KOPT-K1 (cell line): ENCODE measurements around the gene CTXN1.
A peak's percentile ranks its signal among the peaks of the same experiment; 100 is the strongest.
"Not testable (repeated sequence)": the region's sequence is repeated elsewhere in the genome, so short reads cannot be mapped to it uniquely, and the experiment has no call there.

Experiments used
- H3K27ac ChIP-seq: fragments of 200-600 bp; sonication (generic); 2 replicates; pipeline ENCODE4 v1.5.1; 2016; ENCODE audit warnings: antibody characterized with exemption, mild to moderate bottlenecking, low read depth, low read length; ENCODE audit not compliant: poor library complexity, severe bottlenecking
- H3K36me3 ChIP-seq: fragments of 200-600 bp; sonication (generic); 2 replicates; pipeline ENCODE4 v1.5.1; 2017; ENCODE audit warnings: antibody characterized with exemption, mild to moderate bottlenecking, low read length, moderate library complexity; ENCODE audit not compliant: insufficient read depth
- H3K9me3 ChIP-seq: fragments of 200-600 bp; sonication (generic); 2 replicates; pipeline ENCODE4 v1.5.1; 2017; ENCODE audit warnings: antibody characterized with exemption, low read length, mild to moderate bottlenecking; ENCODE audit not compliant: insufficient read depth, poor library complexity, severe bottlenecking

The CTXN1 gene

GRCh38 chr19:7923295-7924191 is 2.4 kb downstream of the CTXN1 start:
- H3K27ac ChIP-seq, result no peak overlapping the region
- peaks cover 22% of the 10 kb centered on the region; the same call in 1 of the 2 replicates for H3K36me3 ChIP-seq
- H3K9me3 ChIP-seq, result no peaks in the 10 kb centered on the region

- Histone ChIP-seq H3K27ac (no peak overlapping the region), H3K36me3 (peaks cover 22% of the 10 kb centered on the region; the same call in 1 of the 2 replicates), H3K9me3 (no peaks in the 10 kb centered on the region)
Measured at GRCh38 chr19:7922836-7923195, 3.1 kb downstream of the CTXN1 start.

GRCh38 chr19:7921967-7922835 is 3.7 kb downstream of the CTXN1 start:
- Histone ChIP-seq H3K36me3 (peaks cover 18% of the 10 kb centered on the region; the same call in 1 of the 2 replicates), H3K27ac (no peak overlapping the region), H3K9me3 (no peaks in the 10 kb centered on the region)

- Histone ChIP-seq H3K9me3 (no peaks in the 10 kb centered on the region), H3K36me3 (peaks cover 18% of the 10 kb centered on the region; the same call in 1 of the 2 replicates), H3K27ac (peak overlapping the region; percentile 53)
Measured at GRCh38 chr19:7921302-7921966, 4.5 kb downstream of the CTXN1 start.

GRCh38 chr19:7920519-7921301 is 5.2 kb downstream of the CTXN1 start:
- Histone ChIP-seq H3K27ac (peak overlapping the region; percentile 70), H3K9me3 (no peaks in the 10 kb centered on the region), H3K36me3 (peaks cover 18% of the 10 kb centered on the region; the same call in 1 of the 2 replicates)

GRCh38 chr19:7919610-7920518 is 6.1 kb downstream of the CTXN1 start, which contains the start of gene SNAPC2:
Gene SNAPC2 (plus strand): TSS chr19:7920338. CDS start chr19:7920367, 29 bp downstream.
- Histone ChIP-seq H3K36me3 (peaks cover 18% of the 10 kb centered on the region; the same call in 1 of the 2 replicates), H3K27ac (peak within 1 kb of the TSS; percentile 70), H3K9me3 (no peaks in the 10 kb centered on the region)

- H3K36me3 ChIP-seq, result peaks cover 18% of the 10 kb centered on the region; the same call in 1 of the 2 replicates
- H3K27ac ChIP-seq, result no peak overlapping the region
Measured at GRCh38 chr19:7918615-7919421, 7.1 kb downstream of the CTXN1 start.

GRCh38 chr19:7918062-7918614 is 7.8 kb downstream of the CTXN1 start:
- peaks cover 19% of the 10 kb centered on the region; the same call in 1 of the 2 replicates for H3K36me3 ChIP-seq
- not testable (repeated sequence) for H3K9me3 ChIP-seq, H3K27ac ChIP-seq

More at GRCh38 chr19:7918615-7919421, 7.1 kb downstream of the CTXN1 start:
- H3K9me3 ChIP-seq, result no peaks in the 10 kb centered on the region

GRCh38 chr19:7917267-7918061 is 8.5 kb downstream of the CTXN1 start:
- Histone ChIP-seq H3K9me3 (no peaks in the 10 kb centered on the region), H3K36me3 (peaks cover 19% of the 10 kb centered on the region; the same call in 1 of the 2 replicates), H3K27ac (no peak overlapping the region)

GRCh38 chr19:7916955-7917266 is 9.0 kb downstream of the CTXN1 start:
- Histone ChIP-seq H3K27ac (no peak overlapping the region), H3K9me3 (no peaks in the 10 kb centered on the region), H3K36me3 (peaks cover 17% of the 10 kb centered on the region; the same call in 1 of the 2 replicates)

GRCh38 chr19:7916103-7916954 is 9.6 kb downstream of the CTXN1 start:
- Histone ChIP-seq H3K27ac (no peak overlapping the region), H3K9me3 (no peaks in the 10 kb centered on the region), H3K36me3 (peaks cover 18% of the 10 kb centered on the region; the same call in 1 of the 2 replicates)
